Mammary epithelial cell (primary cell): ENCODE data around the gene TMEM271.

Source experiments
- EZH2 ChIP-seq: IDR thresholded peaks from 2 replicates; pipeline ENCODE4 v1.6.1; 2012; ENCODE audit warnings: low read length, inconsistent platforms, borderline replicate concordance
- TF ChIP-seq, protein P1 (sequence below), 2 donors: IDR thresholded peaks in 1 of 2; conservative IDR thresholded peaks in 1 of 2; 2 replicates each; pipeline ENCODE4 v1.5.1; 2011 to 2012; ENCODE audit warnings: inconsistent platforms in 2 of 2, low read length in 2 of 2, mild to moderate bottlenecking in 2 of 2, control low read depth in 1 of 2, low read depth in 1 of 2; ENCODE audit not compliant: insufficient read depth in 1 of 2; ENCODE audit errors: extremely low read depth in 1 of 2

- TF ChIP-seq, protein P1, sequence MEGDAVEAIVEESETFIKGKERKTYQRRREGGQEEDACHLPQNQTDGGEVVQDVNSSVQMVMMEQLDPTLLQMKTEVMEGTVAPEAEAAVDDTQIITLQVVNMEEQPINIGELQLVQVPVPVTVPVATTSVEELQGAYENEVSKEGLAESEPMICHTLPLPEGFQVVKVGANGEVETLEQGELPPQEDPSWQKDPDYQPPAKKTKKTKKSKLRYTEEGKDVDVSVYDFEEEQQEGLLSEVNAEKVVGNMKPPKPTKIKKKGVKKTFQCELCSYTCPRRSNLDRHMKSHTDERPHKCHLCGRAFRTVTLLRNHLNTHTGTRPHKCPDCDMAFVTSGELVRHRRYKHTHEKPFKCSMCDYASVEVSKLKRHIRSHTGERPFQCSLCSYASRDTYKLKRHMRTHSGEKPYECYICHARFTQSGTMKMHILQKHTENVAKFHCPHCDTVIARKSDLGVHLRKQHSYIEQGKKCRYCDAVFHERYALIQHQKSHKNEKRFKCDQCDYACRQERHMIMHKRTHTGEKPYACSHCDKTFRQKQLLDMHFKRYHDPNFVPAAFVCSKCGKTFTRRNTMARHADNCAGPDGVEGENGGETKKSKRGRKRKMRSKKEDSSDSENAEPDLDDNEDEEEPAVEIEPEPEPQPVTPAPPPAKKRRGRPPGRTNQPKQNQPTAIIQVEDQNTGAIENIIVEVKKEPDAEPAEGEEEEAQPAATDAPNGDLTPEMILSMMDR (conservative IDR thresholded peaks at IDR 0.05 in 1 of 2, IDR thresholded peaks at IDR 0.05 in 1 of 2; ENCODE audit: extremely low read depth in 1 of 2, insufficient read depth in 1 of 2, low read depth in 1 of 2, low read length in 2 of 2): no peak
- no peak for TF ChIP-seq EZH2
Measured at GRCh38 chr4:600850-601515, 24.9 kb upstream of the TMEM271 start.
